Activated T-helper 2 cell treated with anti-CD3 and anti-CD28 coated beads, Interferon-gamma antibody, Interleukin-2, Interleukin-4, amounts not matched to agents 10 μg/mL and 5 μg/mL and 100 μg/mL, durations not matched to agents 14 hours and 24 hours and 36 hours (primary cell): Measurements from ENCODE around the gene NRROS. TPM values are rescaled to one million over a fixed set of nuclear protein-coding genes. Genes with fewer than 3 reads are reported as not detected.

Experiments used
- DNase-seq: peaks from one replicate; pipeline ENCODE4 v3.0.0; 2021; ENCODE audit warnings: low spot score
- H3K27ac Mint-ChIP-seq: one replicate; pipeline ENCODE4 v1.8.0; 2021; ENCODE audit warnings: mixed read lengths
- H3K27me3 Mint-ChIP-seq: one replicate; pipeline ENCODE4 v1.8.0; 2021; ENCODE audit warnings: low read depth, mixed read lengths
- H3K36me3 Mint-ChIP-seq: one replicate; pipeline ENCODE4 v1.8.0; 2021; ENCODE audit warnings: low read depth, mixed read lengths
- H3K4me1 Mint-ChIP-seq: one replicate; pipeline ENCODE4 v1.8.0; 2021; ENCODE audit warnings: low read depth, mixed read lengths
- H3K4me3 Mint-ChIP-seq: one replicate; pipeline ENCODE4 v1.8.0; 2021; ENCODE audit warnings: low read depth, mild to moderate bottlenecking, moderate library complexity, mixed read lengths
- H3K9me3 Mint-ChIP-seq: one replicate; pipeline ENCODE4 v1.8.0; 2021; ENCODE audit warnings: mixed read lengths
- intact Hi-C: fragments of 100-400 bp; cut with micrococcal nuclease; formaldehyde crosslinking; loops from one replicate; pipeline ENCODE4 v1.15.1; 2023
- total RNA-seq: library from RNA; stranded (reverse); gene quantifications from 2 replicates; pipeline ENCODE4 v1.2.3, GENCODE V29; 2022

The NRROS gene
- total RNA-seq, 1 donor from 2014 or later, result 51.4 TPM

- H3K36me3 Mint-ChIP-seq, result peaks cover 10% of the 10 kb centered on the region
- no peak overlapping the region for H3K4me3 Mint-ChIP-seq
- H3K27me3 Mint-ChIP-seq, result no peaks in the 10 kb centered on the region
- peaks cover 14% of the 10 kb centered on the region for H3K4me1 Mint-ChIP-seq
- no peak for DNase-seq
- H3K9me3 Mint-ChIP-seq, result no peaks in the 10 kb centered on the region
- intact Hi-C loops, result no loop called here
- H3K27ac Mint-ChIP-seq, result no peak overlapping the region
Measured at GRCh38 chr3:196706731-196707130, 67.2 kb downstream of the NRROS start.

- no peaks in the 10 kb centered on the region for H3K27me3 Mint-ChIP-seq
- no peak overlapping the region for H3K27ac Mint-ChIP-seq
- peaks cover 14% of the 10 kb centered on the region for H3K4me1 Mint-ChIP-seq
- DNase-seq, result no peak
- no peak overlapping the region for H3K4me3 Mint-ChIP-seq
- H3K9me3 Mint-ChIP-seq, result no peaks in the 10 kb centered on the region
- intact Hi-C loops, result no loop called here
- peaks cover 11% of the 10 kb centered on the region for H3K36me3 Mint-ChIP-seq
Measured at GRCh38 chr3:196707566-196707965, 68.1 kb downstream of the NRROS start.

GRCh38 chr3:196708467-196708866, 69.0 kb downstream of the NRROS start:
- Mint-ChIP-seq H3K9me3 (no peaks in the 10 kb centered on the region), H3K27ac (no peak overlapping the region), H3K4me1 (peaks cover 20% of the 10 kb centered on the region), H3K36me3 (peaks cover 18% of the 10 kb centered on the region), H3K27me3 (no peaks in the 10 kb centered on the region), H3K4me3 (no peak overlapping the region)
- DNase-seq, result no peak
- intact Hi-C loops, result no loop called here

Other genes starting within 250 kb of the NRROS start
- 64.4 and 67.8 TPM in 2 replicates for gene UBXN7, start 207.3 kb upstream of the NRROS start, total RNA-seq
- 36.3 and 37.2 TPM in 2 replicates for gene RNF168, start 135.9 kb upstream of the NRROS start, total RNA-seq
- not detected in 2 replicates for gene SMCO1, start 124.3 kb upstream of the NRROS start, total RNA-seq
- 16.5 and 17.4 TPM in 2 replicates for gene WDR53, start 71.1 kb upstream of the NRROS start, total RNA-seq
- 22.4 and 23.0 TPM in 2 replicates for gene FBXO45, start 71.0 kb upstream of the NRROS start, total RNA-seq
- gene CEP19, start 72.6 kb downstream of the NRROS start, total RNA-seq, result 3.7 and 4.5 TPM in 2 replicates
- 65.7 and 70.8 TPM in 2 replicates for gene PIGX, start 72.7 kb downstream of the NRROS start, total RNA-seq
- 103 and 107 TPM in 2 replicates for gene PAK2, start 100.2 kb downstream of the NRROS start, total RNA-seq
- 43.9 and 46.9 TPM in 2 replicates for gene SENP5, start 228.2 kb downstream of the NRROS start, total RNA-seq